HAP-1 (cell line): ENCODE measurements around the gene MTMR4.
A peak's percentile ranks its signal among the peaks of the same experiment; 100 is the strongest.

Source experiments
- DNase-seq, 2 experiments: peaks; one replicate each; pipeline ENCODE4 v3.0.0-alpha.2; 2016 to 2020; ENCODE audit warnings: low spot score in 2 of 2
- H3K27me3 ChIP-seq: fragments of 250-450 bp; sonication (Bioruptor Pico); 2 replicates; pipeline ENCODE4 v1.5.1; 2020; ENCODE audit warnings: low read depth, mild to moderate bottlenecking, moderate library complexity
- H3K36me3 ChIP-seq: fragments of 250-450 bp; sonication (Bioruptor Pico); replicated peaks from 2 replicates; pipeline ENCODE4 v1.5.1; 2020; ENCODE audit warnings: mild to moderate bottlenecking
- H3K4me1 ChIP-seq: fragments of 250-450 bp; sonication (Bioruptor Pico); 2 replicates; pipeline ENCODE4 v1.5.1; 2020; ENCODE audit warnings: mild to moderate bottlenecking
- H3K4me3 ChIP-seq: fragments of 250-450 bp; sonication (Bioruptor Pico); 2 replicates; pipeline ENCODE4 v1.5.1; 2020; ENCODE audit warnings: mild to moderate bottlenecking, moderate library complexity
- H3K9me3 ChIP-seq: fragments of 250-450 bp; sonication (Bioruptor Pico); 2 replicates; pipeline ENCODE4 v1.5.1; 2020; ENCODE audit warnings: mild to moderate bottlenecking, moderate library complexity
- in situ Hi-C: fragments of 300-500 bp; cut with MboI; formaldehyde crosslinking; loops from 3 replicates; pipeline ENCODE4 v1.14.3; 2020; ENCODE audit warnings: low sequenced_read_pairs, inconsistent platforms, mixed read lengths

MTMR4 gene

DNA sequence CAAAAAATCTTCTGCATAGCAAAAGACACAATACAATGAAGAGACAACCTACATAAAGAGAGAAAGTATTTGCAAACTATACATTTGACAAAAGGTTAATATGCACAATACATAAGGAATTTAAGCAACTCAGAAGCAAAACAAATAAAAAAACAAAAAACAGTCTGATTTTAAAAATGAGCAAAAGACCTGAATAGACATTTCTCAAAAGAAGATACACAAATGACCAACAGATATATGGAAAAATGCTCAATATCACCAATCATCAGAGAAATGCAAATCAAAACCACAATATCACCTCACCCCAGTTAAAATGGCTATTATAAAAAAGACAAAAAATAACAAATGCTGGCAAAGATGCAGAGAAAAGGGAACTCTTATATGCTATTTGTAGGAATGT, 58.9 kb downstream of the MTMR4 start:
- Histone ChIP-seq H3K9me3 (no peaks in the 10 kb centered on the region), H3K27me3 (no peaks in the 10 kb centered on the region; the same call in 1 of the 2 replicates), H3K4me3 (no peak overlapping the region), H3K36me3 (no peaks in the 10 kb centered on the region), H3K4me1 (no peaks in the 10 kb centered on the region; the same call in 1 of the 2 replicates)
- no peak for DNase-seq
- in situ Hi-C loops = no loop called here

DNA sequence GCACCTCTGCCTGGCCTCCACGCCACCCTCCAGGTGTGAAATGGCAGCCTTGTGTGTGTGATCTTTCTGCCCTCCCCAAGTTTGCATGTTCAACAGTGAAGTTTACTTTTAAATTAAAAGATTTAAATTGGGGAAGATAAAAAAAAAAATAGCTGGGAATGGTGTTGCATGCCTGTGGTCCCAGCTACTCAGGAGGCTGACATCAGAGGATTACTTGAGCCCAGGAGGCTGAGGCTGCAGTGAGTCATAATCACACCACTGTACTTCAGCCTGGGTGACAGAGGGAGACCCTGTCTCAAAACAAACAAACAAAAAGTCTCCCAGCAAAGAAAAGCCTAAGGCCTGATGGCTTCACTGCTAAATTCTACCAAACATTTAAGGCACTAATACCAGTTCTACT, 61.7 kb downstream of the MTMR4 start:
- Histone ChIP-seq H3K9me3 (no peaks in the 10 kb centered on the region), H3K4me1 (no peaks in the 10 kb centered on the region; the same call in 1 of the 2 replicates), H3K4me3 (no peak overlapping the region), H3K36me3 (no peaks in the 10 kb centered on the region), H3K27me3 (no peaks in the 10 kb centered on the region; the same call in 1 of the 2 replicates)
- DNase-seq = no peak
- in situ Hi-C loops = no loop called here

- DNase-seq = peak; percentile 67 to 86
- no peaks in the 10 kb centered on the region for H3K36me3 ChIP-seq
- in situ Hi-C loops = loop anchor here (5.0 kb wide), 1 partner anchor 130 kb away; no protein-coding TSS in a partner anchor
Observed at GRCh38 chr17:58447039-58447975, 67.1 kb downstream of the MTMR4 start.

DNA sequence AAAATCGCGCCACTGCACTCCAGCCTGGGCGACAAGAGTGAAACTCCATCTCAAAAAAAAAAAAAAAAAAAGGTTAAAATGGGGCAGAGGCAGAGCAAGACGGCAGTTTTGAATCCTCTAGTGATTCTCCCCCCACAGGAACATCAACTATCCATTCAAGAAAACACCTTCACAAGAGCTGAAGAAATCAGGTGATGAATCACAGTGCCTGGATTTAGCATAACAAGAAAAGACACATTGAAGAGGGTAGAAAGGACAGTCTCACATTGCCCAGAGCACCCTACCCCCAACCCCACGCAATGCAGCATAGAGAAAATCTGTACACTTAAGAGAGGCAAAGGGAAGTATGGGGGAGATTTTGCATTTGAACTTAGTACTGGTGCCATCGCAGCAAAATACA, 68.4 kb downstream of the MTMR4 start:
- Histone ChIP-seq H3K4me1 (no peaks in the 10 kb centered on the region), H3K36me3 (no peaks in the 10 kb centered on the region), H3K27me3 (peaks cover 7% of the 10 kb centered on the region; the same call in 1 of the 2 replicates), H3K9me3 (no peaks in the 10 kb centered on the region), H3K4me3 (no peak overlapping the region)
- in situ Hi-C loops = loop anchor here (5.0 kb wide), 1 partner anchor 129 kb away; no protein-coding TSS in a partner anchor
- no peak for DNase-seq

More at GRCh38 chr17:58447039-58447975, 67.1 kb downstream of the MTMR4 start:
- Histone ChIP-seq H3K4me3 (no peak overlapping the region), H3K4me1 (no peaks in the 10 kb centered on the region), H3K27me3 (0 out of 2 replicates have a peak, but pooled peaks cover 3% of the 10 kb centered on the region), H3K9me3 (no peaks in the 10 kb centered on the region)
